HL-60 (cell line): Measurements from ENCODE around the gene INPP5J.

Experiments
- DNase-seq, 2 experiments: peaks; one replicate each; pipeline ENCODE4 v3.0.0-alpha.2; 2010 to 2020; ENCODE audit warnings: low read depth in 1 of 2, low spot score in 1 of 2
- H3K27ac ChIP-seq: fragments of 250-450 bp; sonication (Bioruptor Pico); replicated peaks from 2 replicates; pipeline ENCODE4 v1.5.1; 2020; ENCODE audit warnings: mild to moderate bottlenecking, moderate library complexity
- H3K27me3 ChIP-seq: fragments of 250-450 bp; sonication (Bioruptor Pico); 2 replicates; pipeline ENCODE4 v1.5.1; 2021; ENCODE audit warnings: mild to moderate bottlenecking, moderate library complexity; ENCODE audit not compliant: insufficient read depth, poor library complexity, severe bottlenecking
- H3K4me3 ChIP-seq: replicated peaks from 2 replicates; pipeline ENCODE4 v1.5.1; 2011; ENCODE audit warnings: mild to moderate bottlenecking, control low read depth, low read length; ENCODE audit not compliant: insufficient read depth
- GABPA ChIP-seq: IDR thresholded peaks from 2 replicates; pipeline ENCODE4 v1.6.1; 2012; ENCODE audit warnings: low read depth
- POLR2AphosphoS5 ChIP-seq: IDR thresholded peaks from 2 replicates; pipeline ENCODE4 v1.6.1; 2012; ENCODE audit warnings: low read depth
- SPI1 ChIP-seq: IDR thresholded peaks from 2 replicates; pipeline ENCODE4 v1.6.1; 2012; ENCODE audit warnings: low read depth, mild to moderate bottlenecking, borderline replicate concordance
- TF ChIP-seq, protein P1 (sequence below): IDR thresholded peaks from one replicate; pipeline ENCODE4 v1.5.1; 2011; ENCODE audit warnings: low read length, control low read depth, inconsistent platforms; ENCODE audit not compliant: insufficient read depth
- TF ChIP-seq, protein P2 (sequence below): IDR thresholded peaks from 2 replicates; pipeline ENCODE4 v1.6.1; 2012; ENCODE audit warnings: low read depth; ENCODE audit not compliant: insufficient replicate concordance

The INPP5J gene

DNA sequence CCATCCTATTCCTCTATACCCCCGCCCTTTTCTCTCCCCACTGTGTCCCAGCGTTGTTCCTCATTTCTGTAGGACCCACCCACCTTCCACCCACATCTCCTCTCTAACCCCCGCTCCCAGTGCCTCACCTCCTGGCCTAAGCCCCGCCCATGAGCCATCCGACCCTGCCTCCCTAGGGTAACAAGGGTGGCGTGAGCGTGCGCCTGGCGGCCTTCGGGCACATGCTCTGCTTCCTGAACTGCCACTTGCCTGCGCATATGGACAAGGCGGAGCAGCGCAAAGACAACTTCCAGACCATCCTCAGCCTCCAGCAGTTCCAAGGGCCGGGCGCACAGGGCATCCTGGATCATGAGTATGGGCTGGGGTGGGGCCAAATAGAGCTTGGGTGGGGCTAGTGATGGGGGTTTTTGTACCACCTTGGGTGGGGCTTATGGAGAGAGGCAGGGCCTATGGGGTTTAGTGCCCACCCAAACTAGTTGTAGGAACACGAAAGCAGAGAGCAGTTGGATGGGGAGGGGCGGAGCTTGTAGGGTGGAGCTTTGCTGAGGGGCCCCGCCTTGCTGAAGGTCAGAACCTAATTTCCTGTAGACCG lies 4.5 kb downstream of the INPP5J start:
- DNase-seq: peak; percentile 13 to 64
- Histone ChIP-seq H3K27ac (no peak overlapping the region), H3K27me3 (no peaks in the 10 kb centered on the region), H3K4me3 (no peak overlapping the region)
- TF ChIP-seq POLR2AphosphoS5: no peak
- TF ChIP-seq GABPA: no peak
- TF ChIP-seq SPI1: no peak
- TF ChIP-seq, protein P1, sequence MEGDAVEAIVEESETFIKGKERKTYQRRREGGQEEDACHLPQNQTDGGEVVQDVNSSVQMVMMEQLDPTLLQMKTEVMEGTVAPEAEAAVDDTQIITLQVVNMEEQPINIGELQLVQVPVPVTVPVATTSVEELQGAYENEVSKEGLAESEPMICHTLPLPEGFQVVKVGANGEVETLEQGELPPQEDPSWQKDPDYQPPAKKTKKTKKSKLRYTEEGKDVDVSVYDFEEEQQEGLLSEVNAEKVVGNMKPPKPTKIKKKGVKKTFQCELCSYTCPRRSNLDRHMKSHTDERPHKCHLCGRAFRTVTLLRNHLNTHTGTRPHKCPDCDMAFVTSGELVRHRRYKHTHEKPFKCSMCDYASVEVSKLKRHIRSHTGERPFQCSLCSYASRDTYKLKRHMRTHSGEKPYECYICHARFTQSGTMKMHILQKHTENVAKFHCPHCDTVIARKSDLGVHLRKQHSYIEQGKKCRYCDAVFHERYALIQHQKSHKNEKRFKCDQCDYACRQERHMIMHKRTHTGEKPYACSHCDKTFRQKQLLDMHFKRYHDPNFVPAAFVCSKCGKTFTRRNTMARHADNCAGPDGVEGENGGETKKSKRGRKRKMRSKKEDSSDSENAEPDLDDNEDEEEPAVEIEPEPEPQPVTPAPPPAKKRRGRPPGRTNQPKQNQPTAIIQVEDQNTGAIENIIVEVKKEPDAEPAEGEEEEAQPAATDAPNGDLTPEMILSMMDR: no peak

DNA sequence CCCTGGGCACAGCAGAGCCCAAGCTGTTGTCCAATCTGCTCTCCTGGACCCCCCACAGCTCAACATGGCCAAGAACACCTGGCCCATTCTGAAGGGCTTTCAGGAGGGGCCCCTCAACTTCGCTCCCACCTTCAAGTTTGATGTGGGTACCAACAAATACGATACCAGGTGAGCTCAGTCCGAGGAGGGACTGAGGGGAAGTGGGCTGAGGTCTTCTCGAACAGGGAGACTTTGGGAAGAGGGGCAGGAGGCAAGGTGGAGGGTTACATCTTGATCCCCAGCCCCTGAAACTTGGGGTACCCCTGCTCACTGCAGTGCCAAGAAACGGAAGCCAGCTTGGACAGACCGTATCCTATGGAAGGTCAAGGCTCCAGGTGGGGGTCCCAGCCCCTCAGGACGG lies 5.4 kb downstream of the INPP5J start:
- H3K27ac ChIP-seq: no peak overlapping the region
- TF ChIP-seq GABPA (no peak), POLR2AphosphoS5 (no peak), SPI1 (no peak)
- TF ChIP-seq, protein P1: no peak
- TF ChIP-seq, protein P2, sequence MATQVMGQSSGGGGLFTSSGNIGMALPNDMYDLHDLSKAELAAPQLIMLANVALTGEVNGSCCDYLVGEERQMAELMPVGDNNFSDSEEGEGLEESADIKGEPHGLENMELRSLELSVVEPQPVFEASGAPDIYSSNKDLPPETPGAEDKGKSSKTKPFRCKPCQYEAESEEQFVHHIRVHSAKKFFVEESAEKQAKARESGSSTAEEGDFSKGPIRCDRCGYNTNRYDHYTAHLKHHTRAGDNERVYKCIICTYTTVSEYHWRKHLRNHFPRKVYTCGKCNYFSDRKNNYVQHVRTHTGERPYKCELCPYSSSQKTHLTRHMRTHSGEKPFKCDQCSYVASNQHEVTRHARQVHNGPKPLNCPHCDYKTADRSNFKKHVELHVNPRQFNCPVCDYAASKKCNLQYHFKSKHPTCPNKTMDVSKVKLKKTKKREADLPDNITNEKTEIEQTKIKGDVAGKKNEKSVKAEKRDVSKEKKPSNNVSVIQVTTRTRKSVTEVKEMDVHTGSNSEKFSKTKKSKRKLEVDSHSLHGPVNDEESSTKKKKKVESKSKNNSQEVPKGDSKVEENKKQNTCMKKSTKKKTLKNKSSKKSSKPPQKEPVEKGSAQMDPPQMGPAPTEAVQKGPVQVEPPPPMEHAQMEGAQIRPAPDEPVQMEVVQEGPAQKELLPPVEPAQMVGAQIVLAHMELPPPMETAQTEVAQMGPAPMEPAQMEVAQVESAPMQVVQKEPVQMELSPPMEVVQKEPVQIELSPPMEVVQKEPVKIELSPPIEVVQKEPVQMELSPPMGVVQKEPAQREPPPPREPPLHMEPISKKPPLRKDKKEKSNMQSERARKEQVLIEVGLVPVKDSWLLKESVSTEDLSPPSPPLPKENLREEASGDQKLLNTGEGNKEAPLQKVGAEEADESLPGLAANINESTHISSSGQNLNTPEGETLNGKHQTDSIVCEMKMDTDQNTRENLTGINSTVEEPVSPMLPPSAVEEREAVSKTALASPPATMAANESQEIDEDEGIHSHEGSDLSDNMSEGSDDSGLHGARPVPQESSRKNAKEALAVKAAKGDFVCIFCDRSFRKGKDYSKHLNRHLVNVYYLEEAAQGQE: no peak
- no peak for DNase-seq
- H3K27me3 ChIP-seq: no peaks in the 10 kb centered on the region
- no peak overlapping the region for H3K4me3 ChIP-seq

DNA sequence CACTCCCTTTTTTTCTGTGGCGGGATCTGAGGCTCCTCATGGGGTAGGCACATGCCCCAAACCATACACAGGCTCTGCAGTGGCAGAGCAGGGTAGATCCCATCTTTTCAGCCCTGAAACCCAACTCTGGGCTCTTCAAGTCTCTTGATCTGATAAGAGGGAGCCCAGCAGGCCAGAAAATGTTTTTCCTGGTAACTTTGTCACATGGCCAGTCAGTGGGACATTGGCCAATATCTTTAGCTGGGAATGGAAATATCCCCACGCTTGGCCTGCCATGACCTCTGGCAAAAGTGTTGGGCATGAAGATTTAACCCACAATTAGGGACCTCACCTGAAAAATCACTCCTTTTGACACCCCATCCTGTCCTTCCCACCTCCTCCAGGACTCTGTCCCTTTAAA lies 8.1 kb downstream of the INPP5J start:
- Histone ChIP-seq H3K4me3 (no peak overlapping the region), H3K27me3 (no peaks in the 10 kb centered on the region), H3K27ac (no peak overlapping the region)
- TF ChIP-seq GABPA: no peak
- TF ChIP-seq, protein P2: no peak
- TF ChIP-seq, protein P1: no peak
- no peak for TF ChIP-seq SPI1
- no peak for TF ChIP-seq POLR2AphosphoS5
- no peak for DNase-seq

DNA sequence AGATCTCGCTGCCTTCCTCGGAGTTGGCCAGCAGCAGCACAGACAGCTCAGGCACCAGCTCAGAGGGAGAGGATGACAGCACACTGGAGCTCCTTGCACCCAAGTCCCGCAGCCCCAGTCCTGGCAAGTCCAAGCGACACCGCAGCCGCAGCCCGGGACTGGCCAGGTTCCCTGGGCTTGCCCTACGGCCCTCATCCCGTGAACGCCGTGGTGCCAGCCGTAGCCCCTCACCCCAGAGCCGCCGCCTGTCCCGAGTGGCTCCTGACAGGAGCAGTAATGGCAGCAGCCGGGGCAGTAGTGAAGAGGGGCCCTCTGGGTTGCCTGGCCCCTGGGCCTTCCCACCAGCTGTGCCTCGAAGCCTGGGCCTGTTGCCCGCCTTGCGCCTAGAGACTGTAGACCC lies 11.1 kb downstream of the INPP5J start:
- Histone ChIP-seq H3K27ac (no peak overlapping the region), H3K4me3 (no peak overlapping the region), H3K27me3 (no peaks in the 10 kb centered on the region)
- no peak for DNase-seq
- TF ChIP-seq, protein P1: no peak
- TF ChIP-seq, protein P2: no peak
- TF ChIP-seq SPI1 (no peak), POLR2AphosphoS5 (no peak), GABPA (no peak)
